Left lobe of liver (tissue), 2 donors: Measurements from ENCODE around the gene ARHGAP24. TPM values are rescaled to one million over a fixed set of nuclear protein-coding genes. Genes with fewer than 3 reads are reported as not detected.

Experiments
- ATAC-seq: fragments of 200-7000 bp; cut with Tn5 transposase; one replicate; pipeline ENCODE4 v1.9.1; 2020; ENCODE audit warnings: mild to moderate bottlenecking, moderate library complexity
- DNase-seq: peaks from one replicate; pipeline ENCODE4 v3.0.0-alpha.2; 2020; ENCODE audit warnings: low spot score
- total RNA-seq: library from RNA; stranded (reverse); gene quantifications from one replicate; pipeline ENCODE4 v1.2.1, GENCODE V29; 2021
- donor health status: DM: no; HTN: no; CAD: no; lungs with moderate emphysema.
- donor health status: DM: no; HTN: yes; CAD: no.

ARHGAP24 gene
- total RNA-seq, 1 donor from 2014 or later: 6.8 TPM

DNA sequence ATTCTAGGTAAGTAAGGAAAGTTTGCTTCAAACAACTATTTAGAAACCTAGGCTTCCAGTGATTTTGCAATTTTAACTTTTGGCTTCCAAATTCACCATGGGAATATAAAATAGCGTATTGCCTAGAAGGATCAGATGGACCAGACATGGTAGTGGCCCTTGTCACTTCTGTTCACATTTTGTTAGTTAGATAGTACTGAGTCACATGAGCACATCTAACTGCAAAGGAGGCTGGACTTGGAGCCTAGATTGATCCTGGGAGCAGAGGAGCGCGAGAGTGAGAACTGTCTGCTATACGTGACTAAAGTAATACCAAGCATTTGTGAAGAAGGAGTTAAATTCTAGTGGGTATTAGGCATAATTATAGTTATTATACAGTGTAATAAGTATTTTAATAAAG lies 102.4 kb downstream of the ARHGAP24 start:
- ATAC-seq (no peak), DNase-seq (no peak)

DNA sequence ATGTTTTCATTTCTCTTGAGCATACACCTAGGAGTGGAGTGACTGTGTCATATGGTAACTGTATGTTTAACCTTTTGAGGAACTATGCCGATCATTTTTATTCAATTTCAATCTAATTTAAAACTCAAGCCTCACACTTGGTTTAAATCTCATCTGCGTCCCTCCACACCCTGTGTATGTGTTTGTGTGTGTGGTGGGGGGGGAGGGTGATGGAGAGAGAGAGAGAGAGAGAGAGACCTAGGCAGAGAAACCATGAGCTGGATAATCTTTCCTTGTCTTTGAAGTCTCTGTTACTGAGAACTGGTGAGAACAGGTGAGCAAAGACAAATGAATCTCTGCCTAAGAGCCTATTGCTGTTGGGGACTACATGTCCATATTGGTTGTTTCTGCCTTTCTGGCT lies 105.0 kb downstream of the ARHGAP24 start:
- DNase-seq: no peak
- ATAC-seq: no peak

DNA sequence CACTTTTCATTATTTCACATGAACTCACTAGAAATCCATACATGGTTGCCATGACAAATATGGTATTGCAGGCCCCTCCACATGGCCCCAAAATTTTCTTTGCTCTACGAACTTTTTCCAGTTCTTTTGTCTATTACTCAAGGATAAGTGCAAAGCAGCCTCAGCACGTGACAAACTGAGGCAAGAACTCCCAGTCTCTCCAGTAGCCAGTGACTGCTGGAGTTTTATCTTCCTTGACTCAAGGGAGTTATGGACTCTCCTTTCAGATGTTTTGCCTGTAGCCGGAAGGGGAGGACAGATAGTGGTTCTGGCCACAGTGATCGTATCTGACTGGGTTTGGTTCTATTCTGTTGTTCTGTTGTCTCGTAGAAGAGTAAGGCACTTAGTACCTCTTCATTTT lies 105.5 kb downstream of the ARHGAP24 start:
- no peak for DNase-seq
- ATAC-seq: no peak

DNA sequence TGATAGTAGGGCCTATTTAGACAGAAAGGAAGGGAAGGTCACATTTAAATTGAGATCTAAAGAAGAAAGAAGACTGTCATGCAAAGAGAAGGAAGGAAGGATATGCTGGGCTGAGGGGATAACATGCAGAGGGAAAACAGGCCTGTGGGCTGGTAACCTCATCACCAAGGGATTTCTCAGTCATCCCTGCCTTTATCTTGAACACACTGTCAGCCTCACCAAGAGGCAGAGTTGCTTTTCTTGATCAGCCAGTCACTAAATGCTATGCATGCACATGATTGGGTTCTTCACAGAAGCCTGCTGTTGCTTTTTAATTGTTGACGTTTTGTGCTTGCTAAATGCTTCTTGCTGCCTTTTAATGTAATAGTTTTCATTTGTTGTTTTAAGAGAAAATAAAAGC lies 113.0 kb downstream of the ARHGAP24 start:
- DNase-seq: no peak
- ATAC-seq: no peak

DNA sequence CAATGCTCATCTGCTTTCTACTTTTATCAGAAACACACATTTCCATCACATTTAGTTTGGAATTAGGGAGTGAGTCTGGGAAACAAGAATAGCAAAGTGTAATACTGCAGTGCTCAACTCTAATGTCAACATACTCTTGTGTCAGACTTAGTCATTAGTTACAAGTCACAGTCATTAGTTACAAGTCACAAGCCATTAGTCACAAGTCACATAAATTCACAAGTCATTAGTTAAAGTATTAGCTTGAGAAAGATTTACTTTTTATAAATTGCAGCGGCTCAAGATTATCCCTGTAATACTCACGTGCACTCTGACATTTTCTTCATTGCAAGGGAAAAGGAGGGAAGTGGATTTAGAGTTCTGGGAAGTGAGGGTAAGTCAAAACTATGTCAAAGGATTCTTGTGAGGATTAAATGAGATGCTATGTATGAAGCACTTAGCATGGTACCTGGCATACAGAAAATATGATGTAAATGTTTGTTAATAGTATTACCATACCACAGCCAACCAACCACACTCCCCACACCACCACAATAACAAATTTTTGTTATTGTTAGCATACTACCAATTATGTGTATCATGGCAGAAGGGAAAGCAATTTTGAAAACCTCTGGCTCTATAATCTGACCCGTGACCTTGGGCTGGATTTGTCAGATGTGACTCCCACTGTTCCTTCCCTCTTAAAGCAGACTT lies 116.6 kb downstream of the ARHGAP24 start:
- ATAC-seq (no peak), DNase-seq (no peak)

DNA sequence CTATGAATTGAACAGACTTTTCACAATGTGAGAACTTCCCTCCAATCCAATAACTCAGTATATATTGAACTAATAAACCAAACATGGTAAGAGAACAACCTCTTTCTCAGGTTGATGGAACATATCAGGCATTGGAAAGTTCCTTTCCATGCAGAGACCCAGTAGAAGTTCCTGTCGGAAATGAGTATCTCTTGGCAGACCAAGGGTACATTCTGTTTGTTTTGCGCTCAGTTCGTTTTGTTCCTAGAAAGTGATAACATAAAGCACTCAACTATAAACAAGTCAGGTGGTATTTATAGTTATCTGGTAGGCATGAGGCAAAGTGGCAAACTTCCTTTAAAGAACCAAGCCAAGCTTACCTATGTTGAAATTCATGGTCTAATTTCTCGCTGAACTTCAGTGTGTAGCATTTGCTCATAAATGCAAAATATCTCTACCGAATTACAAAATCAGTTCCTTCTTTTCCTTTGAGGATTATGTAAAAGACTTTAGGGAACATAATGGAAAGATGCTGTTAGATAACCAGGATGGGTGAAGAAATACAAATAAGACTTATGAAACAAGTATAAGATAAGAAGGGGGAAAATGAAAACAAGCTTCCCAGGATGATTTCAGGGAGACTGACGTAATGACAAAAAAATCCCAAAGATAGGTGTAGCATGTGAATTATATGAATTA lies 120.3 kb downstream of the ARHGAP24 start:
- no peak for DNase-seq
- no peak for ATAC-seq

DNA sequence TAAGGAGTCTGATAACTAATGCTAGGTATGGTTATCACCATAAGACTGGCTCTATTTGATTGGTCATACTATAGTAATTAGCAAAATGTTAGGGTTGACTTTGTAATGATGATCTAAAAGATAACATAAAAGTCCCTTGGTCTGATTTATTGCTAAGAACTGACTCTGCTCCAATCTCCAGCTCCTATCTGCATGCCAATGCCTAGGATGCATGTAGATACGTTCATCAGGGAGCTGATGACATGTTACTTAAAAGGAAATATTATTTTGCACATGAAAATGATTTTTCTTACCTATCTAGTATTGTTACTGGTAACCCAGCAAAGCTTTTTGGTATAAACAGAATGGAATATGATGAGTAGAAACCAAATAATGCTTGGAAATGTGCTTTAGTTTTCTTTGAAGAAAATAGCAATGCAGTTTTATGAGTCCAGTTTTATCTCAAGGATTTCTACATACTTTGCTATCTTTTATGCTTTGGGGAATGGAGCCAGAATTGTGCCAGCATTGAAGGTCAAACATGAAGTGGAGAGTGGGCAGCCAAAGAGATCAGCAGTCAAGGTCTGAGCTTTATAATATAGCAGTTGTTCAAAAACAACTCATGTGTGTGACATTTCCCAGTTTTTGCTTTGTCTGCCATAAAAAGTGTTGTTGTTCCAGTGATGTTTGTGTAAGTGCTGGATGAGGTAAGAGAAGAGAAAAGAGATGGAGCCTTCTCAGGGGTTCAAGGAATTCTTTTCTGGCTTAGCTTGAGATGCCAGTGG lies 121.0 kb downstream of the ARHGAP24 start:
- no peak for DNase-seq
- ATAC-seq: no peak

DNA sequence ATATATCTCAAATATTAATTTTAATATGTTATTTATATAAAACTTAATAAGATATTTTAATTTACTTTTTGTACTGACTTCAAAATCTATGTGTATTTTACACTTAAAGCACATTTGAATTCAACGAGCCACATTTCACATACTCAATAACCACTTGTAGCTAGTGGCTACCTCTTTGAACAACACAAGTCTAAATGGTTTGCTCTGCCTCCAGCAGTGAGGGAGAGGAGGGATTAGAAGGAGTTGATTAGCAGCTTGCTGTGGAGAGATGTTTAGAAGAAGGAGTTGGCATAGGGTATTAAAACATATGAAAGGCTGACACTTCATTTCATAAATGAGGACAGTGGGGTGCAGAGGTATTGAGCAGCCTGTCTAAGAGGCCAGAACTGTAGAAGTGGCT lies 124.0 kb downstream of the ARHGAP24 start:
- ATAC-seq: no peak
- DNase-seq: no peak

DNA sequence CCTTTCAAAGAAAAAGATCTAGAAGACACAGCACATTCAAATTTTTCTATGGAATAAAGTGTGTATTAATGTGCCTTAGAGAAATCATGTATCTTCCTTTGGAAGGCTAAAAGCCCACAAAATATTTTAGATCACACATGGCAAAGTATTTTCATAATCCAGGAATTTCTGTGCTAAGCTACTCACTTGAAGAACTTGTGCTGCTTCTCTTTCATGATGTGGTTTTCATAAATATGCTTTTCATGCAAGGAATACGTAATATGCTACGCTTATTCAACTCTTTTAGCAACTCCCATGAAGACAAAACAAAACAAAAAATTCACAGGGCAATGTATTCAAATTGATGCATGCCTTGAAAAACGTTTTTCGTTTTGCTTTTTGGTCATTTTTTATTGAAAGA lies 125.6 kb downstream of the ARHGAP24 start:
- DNase-seq (no peak), ATAC-seq (no peak)

DNA sequence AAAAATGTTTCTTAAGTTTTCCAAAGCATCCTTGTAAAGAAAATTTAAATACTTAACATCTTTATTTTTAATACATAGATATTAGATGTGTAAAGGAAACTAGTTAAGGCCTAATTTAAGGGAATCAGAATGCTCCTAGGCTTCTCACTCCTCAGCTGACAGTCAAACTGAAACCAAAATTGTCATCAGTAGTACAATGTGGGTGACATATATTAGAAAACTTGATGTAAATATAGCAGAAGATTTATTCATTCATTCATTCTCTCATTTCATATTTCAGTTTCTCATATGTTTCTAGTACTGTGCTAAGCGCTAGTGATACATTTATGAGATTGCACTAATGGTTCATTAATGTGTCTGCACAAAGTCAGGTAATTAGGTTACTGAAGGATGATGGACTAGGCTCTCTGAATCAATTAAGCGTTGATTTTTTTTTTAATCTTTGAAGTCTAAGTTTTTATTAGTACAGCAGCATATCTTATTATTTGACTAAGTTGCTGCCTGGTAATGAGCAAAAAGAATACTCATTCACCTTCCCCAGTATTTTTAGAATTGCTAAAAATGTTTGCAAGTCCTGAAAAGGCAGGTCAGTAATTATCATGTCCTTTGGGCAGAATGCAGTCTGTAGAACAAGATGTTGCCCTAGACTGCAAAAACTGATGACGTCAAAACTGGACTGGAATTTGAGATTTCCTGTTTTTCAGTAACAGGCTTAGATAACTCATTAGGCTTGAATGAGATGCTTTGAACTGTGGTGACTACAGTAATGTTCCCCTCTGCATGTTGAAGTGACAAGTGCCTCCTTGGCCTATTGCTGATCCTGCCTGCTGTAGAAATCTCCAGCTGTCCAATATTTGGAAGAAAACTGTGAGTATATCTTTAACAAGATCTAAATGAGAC lies 128.7 kb downstream of the ARHGAP24 start:
- ATAC-seq: no peak
- no peak for DNase-seq

DNA sequence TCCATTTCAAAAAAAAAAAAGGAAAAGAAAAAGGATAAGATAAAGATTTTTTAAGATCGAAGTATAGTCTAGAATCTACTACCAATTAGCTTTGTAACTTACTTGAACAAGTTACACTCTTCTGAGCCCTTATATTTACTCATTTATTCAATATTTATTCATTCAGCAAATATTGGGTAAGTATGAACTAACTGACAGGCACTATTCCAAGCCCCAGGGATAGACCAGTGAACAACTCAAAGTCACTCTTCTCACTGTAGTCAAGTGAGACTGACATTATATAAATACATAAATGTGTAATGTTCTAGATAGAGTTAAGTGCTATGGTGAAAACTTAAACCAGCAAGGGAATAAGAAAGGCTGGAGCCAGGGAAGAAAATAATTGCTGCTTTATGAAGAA lies 131.6 kb downstream of the ARHGAP24 start:
- no peak for ATAC-seq
- DNase-seq: no peak

DNA sequence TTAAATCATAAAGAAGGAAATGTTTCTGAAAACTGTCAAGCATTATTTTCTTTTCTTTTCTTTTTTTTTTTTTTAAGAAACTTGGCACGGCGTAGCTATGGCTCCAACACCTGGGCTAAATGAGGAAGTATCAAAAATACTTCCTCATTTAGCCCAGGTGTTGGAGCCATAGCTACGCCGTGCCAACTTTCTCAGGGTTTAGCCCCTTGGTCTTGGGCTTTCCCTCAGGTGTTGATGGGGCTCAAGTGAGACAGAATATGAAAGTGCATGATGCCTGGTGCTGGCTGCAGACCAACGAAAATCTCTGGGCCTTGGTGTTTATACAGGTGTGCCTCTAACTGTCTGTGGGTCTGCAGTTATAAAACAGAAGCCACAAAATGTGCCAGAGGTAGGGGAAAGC lies 132.7 kb downstream of the ARHGAP24 start:
- no peak for ATAC-seq

DNA sequence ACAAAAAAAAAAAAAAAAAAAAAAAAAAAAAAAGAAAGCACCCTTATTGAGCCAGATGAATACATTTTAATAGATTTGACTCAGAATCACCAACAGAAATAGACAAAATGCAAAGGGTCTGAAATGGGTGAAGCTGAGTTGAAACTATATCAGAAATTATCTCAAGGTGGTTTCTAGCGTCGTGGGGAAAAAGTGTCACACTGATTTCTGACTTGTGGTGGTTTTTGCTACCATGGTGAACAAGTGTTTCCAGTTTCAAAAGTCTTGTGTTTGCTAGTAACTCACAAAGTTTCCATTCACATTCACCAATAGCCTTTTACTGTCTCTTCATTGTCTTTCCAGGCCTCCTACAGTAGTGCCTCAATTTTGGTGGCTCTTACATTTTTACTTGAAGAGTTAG lies 135.5 kb downstream of the ARHGAP24 start:
- ATAC-seq: no peak
- no peak for DNase-seq

More for the DNA sequence above, 132.7 kb downstream of the ARHGAP24 start:
- no peak for DNase-seq

DNA sequence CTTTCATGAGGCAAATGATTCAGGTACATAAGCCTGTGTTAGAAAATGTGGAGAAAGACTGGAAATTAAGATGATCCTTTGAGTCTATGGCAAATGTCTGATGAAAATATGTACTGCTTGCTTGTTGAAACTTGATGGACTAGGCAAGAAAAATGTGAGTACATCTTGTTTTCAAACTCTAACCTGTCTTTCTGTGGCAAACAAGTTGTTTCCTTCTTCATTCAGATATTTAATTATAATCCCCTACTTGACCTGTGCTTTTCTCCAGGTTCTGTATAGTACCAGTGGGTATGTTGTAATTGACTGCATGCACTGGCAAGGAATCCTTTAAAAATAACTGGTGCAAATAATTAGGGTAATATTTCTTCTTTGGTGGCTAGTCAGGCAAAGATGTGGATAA lies 136.7 kb downstream of the ARHGAP24 start:
- DNase-seq: no peak
- ATAC-seq: no peak

DNA sequence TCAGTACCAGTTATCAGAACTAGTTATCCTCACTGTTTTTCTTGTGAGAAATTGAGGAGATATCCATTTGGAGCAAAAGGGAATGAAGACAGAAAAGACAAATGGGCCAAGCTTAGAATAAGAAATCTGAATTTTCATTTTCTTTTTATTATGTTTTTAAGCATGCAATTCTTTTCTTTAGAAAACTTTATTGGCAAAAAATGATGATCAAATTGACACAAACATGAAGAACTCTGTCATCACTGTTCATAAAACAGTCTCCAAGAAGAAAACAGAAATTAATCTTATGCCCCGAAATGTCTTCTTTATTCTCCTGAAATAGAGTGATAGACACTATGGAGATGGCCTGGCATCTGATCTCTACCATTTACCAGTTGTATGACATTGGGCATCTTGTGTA lies 139.0 kb downstream of the ARHGAP24 start:
- DNase-seq: no peak
- ATAC-seq: no peak

DNA sequence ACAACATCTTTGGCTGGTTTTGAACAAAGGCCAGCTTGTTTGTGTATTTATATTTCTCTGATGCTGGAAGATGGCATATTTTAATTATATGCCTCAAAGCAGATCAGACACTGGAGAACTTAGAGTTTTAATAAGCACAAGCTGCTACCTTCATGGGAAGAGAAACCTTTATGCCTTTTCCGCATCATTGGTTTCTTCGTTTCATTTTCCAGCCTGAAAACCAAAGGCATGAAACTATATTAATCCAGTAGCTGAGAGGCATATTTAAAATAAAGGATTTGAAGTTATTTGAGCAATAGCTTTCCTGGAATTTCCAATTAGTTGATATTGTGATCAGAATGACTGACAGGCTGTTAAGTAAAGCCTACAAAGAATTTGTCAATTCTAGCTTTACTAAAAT lies 141.0 kb downstream of the ARHGAP24 start:
- ATAC-seq (no peak), DNase-seq (no peak)

DNA sequence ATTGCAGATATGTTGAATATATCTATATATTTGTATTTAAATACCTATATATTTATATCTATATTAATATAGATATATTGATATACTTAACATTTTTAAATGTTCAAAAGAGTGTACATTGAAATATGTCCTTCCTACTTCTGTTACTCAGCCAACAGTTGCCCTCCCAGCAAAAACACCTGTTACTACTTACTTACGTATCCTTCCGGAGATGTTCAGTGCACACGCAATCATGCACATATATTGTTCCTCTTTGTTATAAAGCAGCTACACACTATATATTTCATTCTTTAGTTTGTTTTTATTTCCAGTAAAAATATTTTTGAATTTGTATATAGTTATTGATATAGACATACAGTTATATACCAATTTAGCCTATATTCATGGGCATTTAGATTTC lies 142.3 kb downstream of the ARHGAP24 start:
- ATAC-seq: no peak

DNA sequence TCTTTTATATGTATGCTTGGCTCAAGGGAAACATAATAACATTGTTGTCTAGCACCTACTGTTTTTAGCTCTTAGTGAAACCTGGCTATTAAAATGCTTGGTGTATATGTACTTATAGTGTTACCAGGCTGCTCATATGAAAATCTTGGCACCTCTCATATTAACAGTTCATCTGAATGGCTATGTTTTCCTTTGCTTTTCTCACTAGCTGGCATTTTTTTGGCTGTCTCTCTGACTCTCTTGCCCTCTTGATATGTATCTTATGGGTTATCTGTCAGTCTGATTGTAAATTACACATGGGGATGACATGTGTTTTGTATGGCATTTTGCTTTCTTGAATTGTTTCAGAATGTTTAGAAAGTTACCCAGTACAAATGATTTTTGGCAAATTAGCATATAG lies 158.0 kb downstream of the ARHGAP24 start:
- DNase-seq (no peak), ATAC-seq (no peak)

More for the DNA sequence above, 142.3 kb downstream of the ARHGAP24 start:
- DNase-seq: no peak

DNA sequence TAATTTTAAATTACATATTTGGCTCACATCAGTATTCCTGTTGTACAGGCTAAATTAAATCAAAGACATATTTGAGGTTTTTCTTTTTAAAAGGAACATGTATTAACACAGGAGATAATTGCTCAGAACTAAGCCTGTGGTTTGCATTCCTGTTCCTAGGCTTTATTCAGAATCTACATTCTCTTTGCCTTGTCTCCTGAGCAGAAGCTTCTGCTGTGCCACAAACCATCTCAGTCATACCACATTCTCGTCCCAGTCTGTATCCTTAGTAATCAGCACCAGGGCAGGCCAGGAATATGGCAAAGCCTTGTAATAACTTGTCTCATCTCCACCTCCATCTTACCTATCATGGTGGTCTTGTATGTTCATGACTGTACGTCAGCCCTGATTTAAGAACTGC lies 162.8 kb downstream of the ARHGAP24 start:
- ATAC-seq (no peak), DNase-seq (no peak)

DNA sequence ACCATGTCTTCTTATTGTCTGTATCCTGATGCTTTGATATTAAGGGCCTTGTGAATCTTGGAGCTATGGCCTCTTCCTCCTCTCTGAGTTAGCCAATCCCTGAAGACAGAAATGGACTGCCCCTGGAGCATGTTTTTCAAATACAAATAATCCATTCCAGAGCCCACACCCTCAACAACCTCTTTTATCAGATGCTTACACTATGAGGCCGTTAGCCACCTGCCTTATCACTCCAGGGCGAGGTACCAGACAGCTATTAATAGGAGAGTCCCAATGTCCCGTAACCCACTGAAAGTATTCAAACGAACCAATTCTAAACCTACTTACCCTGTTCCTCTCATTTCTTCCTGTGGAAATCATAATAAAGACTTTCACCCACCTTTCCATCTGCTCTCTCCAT lies 165.0 kb downstream of the ARHGAP24 start:
- ATAC-seq: no peak
- no peak for DNase-seq
